GM10248 (cell line): ENCODE data around the gene SNX12.

ENCODE experiments used
- CTCF ChIA-PET: fragments of 300-600 bp; sonication (Branson Sonifier 250); formaldehyde crosslinking; extraction: SDS; loops from one replicate; lab custom pipeline; 2021; ENCODE audit warnings: antibody characterized with exemption; lab: Yijun Ruan, JAX
- POLR2A ChIA-PET: fragments of 350-650 bp; sonication (Branson Sonifier 250); formaldehyde crosslinking; extraction: SDS; loops from one replicate; lab custom pipeline; 2020; ENCODE audit warnings: antibody characterized with exemption; lab: Yijun Ruan, JAX
- DNase-seq: peaks from one replicate; pipeline ENCODE4 v3.0.0; 2012; ENCODE audit errors: extremely low spot score
- CTCF ChIP-seq: IDR thresholded peaks from 2 replicates; pipeline ENCODE4 v1.5.1; 2012; ENCODE audit warnings: mild to moderate bottlenecking, low read depth; ENCODE audit errors: extremely low read depth, missing control alignments, control extremely low read depth

Gene SNX12

GRCh38 chrX:71081330-71082123 lies 13.4 kb upstream of the SNX12 start:
- DNase-seq, result no peak
- POLR2A ChIA-PET, result no interaction called here
- no peak for TF ChIP-seq CTCF
- CTCF ChIA-PET, result no interaction called here

- CTCF ChIA-PET, result no interaction called here
- no peak for DNase-seq
- no peak for TF ChIP-seq CTCF
- POLR2A ChIA-PET, result no interaction called here
Measured at GRCh38 chrX:71070531-71070930, 2.4 kb upstream of the SNX12 start.

DNA sequence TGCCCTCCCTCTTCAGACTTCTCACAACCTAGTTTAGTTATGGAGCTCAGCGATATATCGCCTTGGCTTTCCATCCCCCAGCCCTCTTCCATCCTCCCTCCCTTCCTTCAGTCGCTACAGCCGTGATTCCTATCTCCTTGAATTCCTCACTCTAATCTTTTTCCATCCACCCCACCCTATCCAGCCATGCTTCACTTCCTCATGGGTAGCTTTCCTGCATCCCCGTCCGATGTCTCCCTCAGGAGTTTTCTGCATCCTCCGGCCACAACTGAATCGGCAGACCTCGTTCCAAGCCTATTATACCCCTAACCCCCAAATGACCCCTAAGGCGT lies 456 bp downstream of the SNX12 start:
- DNase-seq, result no peak
- POLR2A ChIA-PET, result interaction anchor here (0.6 kb wide), 4 partner anchors 27 to 70 kb away, joined by 3 to 5 read pairs (median 4); no protein-coding TSS in a partner anchor
- TF ChIP-seq CTCF, result no peak
- CTCF ChIA-PET, result interaction anchor here (1.0 to 1.1 kb wide), 2 partner anchors 9 to 12 kb away, joined by 3 read pairs; no protein-coding TSS in a partner anchor

DNA sequence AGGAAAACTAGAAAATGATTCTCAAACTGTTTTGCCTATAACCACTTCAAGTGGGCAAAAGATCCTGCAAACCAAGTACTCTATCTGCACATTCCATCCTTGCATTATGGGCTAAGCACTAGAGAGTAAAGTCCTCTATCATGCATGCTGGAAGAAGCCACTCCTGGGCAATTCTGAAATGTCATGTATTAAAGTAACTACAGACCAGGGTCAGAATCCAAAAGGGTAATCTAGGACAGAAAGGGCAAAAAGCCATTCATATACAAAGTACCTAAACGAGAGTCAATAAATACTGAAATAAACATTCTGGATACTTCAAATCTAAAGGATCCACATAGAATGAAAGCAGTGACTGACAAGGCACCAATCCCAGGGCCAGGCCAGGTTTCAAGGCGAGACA lies 1.0 kb downstream of the SNX12 start:
- DNase-seq, result no peak
- TF ChIP-seq CTCF, result no peak
- ChIA-PET POLR2A (no interaction called here), CTCF (interaction anchor here (1.0 to 1.1 kb wide), 2 partner anchors 8 to 12 kb away, joined by 3 read pairs; no protein-coding TSS in a partner anchor)

DNA sequence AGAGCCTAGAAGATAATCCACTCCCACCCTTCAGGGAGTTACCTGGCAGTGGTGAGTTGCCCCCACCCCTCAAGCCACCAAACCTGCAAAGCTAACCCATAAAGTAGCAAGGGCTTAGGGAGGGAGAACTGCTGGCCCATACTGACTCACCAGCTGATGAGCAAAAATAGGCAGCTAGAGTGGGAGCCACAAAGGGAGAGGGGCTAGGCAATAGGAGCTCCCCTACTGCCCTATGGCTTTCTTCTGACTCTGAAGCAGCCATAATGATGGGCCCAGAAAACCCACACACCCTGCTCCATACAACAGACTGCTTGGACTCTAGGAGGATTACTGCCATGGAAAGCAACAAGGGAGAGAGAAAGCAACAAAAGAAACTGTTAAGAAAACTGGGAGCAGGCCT lies 8.0 kb downstream of the SNX12 start:
- POLR2A ChIA-PET, result no interaction called here
- CTCF ChIA-PET, result no interaction called here
- TF ChIP-seq CTCF, result no peak
- no peak for DNase-seq

GRCh38 chrX:71057848-71058530 lies 10.1 kb downstream of the SNX12 start:
- no peak for TF ChIP-seq CTCF
- POLR2A ChIA-PET, result no interaction called here
- DNase-seq, result no peak
- CTCF ChIA-PET, result interaction anchor here (0.8 to 1.5 kb wide), 4 partner anchors 10 to 123 kb away, joined by 3 to 4 read pairs (median 3); no protein-coding TSS in a partner anchor
